Measurements from ENCODE around the gene SH3BP2. TPM values are rescaled to one million over a fixed set of nuclear protein-coding genes. Genes with fewer than 3 reads are reported as not detected.
"Not testable (repeated sequence)": the region's sequence is repeated elsewhere in the genome, so short reads cannot be mapped to it uniquely, and the experiment has no call there.

Gene SH3BP2
- total RNA-seq, 1 experiment from 2014 or later, result 15.6 TPM

DNA sequence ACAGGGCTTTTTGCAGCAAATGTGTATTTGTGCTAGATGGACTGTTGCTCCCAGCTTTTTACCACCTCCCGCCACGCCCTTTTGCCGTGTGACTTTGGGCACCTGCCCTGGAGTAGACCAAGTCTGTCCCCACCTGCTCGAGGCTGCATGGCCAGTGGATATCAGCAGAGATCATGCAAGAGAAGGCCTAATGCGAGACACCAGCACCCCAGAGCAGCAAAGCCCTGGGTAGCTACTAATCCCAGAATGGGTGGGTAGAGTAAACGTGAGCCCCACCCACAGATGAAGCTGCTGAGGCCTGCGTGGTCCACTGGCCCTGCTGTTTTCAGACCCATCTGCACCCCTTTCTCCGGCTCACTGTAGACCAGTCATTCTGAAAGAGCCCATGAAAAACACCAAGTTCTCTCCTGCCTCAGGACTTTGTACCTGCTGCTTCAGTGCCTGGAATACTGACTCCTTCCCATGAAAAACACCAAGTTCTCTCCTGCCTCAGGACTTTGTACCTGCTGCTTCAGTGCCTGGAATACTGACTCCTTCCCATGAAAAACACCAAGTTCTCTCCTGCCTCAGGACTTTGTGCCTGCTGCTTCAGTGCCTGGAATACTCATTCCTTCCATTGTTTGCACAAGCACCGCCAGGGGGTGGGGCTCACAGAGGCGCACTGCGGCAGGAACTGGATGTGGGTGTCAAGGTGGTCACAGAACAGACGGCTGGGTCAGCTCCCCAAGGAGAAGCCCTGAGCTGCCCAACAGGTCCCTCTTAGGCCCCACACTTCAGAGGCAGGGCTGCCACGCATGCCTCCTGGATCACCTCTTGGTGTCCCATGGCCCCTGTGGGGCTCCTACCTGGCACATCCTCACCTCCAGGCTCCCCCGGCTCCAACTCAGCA, 31.6 kb upstream of the SH3BP2 start:
- in situ Hi-C loops (cut with HindIII; ENCODE audit: low pct_unique_long_range_greater_than_20kb, low sequenced_read_pairs), result no loop called here
- no peak for DNase-seq (ENCODE audit: low read depth, low spot score)

DNA sequence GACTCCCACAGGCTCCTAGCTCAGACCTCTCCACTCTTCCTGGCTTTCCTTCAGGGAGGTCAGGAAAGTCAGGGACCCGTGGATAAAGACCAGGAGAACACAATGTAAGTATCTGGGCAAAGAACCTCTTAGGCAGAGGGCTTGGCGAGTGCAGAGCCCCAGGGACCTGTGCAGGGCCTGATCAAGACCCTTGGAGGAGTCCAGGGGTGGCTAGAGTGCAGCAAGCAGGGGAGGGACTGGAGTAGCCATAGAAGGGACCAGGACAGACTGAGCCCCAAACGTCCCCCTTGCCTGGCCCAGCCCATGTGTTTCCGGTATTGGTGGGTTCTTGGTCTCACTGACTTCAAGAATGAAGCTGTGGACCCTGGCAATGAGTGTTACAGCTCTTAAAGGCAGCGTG, 30.8 kb upstream of the SH3BP2 start:
- in situ Hi-C loops (cut with HindIII; ENCODE audit: low pct_unique_long_range_greater_than_20kb, low sequenced_read_pairs), result no loop called here
- no peak for DNase-seq (ENCODE audit: low read depth, low spot score)

DNA sequence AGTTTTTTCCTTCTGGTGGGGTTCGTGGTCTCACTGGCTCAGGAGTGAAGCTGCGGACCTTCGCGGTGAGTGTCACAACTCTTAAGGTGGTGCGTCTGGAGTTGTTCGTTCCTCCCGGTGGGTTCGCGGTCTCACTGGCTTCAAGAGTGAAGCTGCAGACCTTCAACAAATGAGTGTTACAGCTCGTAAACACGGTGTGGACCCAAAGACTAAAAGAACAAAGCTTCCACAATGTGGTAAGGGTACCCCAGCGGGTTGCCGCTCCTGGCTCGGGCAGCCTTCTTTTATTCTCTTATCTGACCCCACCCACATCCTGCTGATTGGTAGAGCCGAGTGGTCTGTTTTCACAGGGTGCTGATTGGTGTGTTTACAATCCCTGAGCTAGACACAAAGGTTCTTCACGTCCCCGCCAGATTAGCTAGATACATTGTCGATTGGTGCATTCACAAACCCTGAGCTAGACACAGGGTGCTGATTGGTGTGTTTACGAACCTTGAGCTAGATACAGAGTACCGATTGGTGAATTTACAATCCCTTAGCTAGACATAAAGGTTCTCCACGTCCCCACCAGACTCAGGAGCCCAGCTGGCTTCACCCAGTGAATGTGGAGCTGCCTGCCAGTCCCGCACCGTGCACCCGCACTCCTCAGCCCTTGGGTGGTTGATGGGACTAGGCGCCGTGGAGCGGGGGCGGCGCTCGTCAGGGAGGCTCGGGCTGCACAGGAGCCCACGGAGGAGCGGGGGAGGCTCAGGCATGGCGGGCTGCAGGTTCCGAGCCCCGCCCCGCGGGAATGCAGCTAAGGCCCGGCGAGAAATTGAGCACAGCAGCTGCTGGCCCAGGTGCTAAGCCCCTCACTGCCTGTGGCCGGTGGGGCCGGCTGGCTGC, 30.2 kb upstream of the SH3BP2 start:
- DNase-seq (ENCODE audit: low read depth, low spot score); in situ Hi-C loops (cut with HindIII; ENCODE audit: low pct_unique_long_range_greater_than_20kb, low sequenced_read_pairs): not testable (repeated sequence)

DNA sequence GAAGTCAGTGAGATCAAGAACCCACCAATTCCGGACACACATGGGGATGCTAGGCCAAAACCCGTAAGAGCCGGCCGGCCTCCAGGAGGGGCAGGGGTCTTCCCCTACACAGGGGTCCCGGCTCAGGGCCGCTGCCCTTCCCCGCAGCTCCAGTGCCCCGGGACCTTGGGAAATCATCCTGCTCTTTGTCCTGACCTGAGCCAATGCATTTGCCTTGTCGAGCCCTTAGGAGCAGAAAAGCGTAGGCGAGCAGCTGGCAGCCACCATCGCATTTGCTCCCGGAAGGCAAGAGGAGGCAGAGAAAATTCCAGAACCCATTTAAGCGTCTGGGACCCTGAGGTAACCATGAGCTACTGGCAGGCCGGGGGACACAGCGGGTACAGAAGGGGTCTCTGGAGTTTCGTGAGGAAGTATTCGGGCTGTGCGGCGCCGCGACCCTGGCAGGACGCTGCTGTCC, 29.3 kb upstream of the SH3BP2 start:
- in situ Hi-C loops (cut with HindIII; ENCODE audit: low pct_unique_long_range_greater_than_20kb, low sequenced_read_pairs), result no loop called here
- DNase-seq (ENCODE audit: low read depth, low spot score), result no peak

DNA sequence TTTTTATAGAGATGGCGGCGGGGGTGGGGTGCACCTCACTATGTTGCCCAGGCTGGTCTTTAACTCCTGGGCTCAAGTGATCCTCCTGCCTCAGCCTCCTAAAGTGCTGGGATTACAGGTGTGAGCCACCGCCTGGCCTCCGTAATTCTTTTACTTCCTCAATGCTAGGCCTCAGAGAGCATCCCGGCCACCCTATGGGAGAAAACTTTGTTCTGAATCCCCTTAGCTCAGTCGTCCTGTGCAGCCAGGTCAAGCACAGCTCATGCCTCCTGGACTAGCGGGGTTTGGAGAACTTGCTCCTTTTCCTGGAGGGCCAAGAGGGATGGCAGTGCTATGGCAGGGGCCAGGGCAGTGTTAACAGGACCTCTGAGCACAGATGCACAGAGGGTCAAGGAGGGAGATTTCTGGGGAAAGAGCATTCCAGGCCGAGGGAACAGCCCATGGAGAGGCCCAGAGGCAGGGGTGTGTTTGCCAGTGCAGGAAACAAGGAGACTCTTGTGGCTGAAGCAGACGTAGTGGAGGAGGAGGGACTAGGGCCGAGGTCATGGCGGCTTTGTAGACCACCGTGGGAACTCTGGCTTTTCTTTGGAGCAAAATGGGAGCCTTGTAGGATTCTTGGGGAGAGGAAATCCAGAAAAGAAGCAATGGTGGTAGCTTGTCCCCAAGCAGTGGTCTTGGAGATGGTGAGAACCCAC, 26.9 kb upstream of the SH3BP2 start:
- in situ Hi-C loops (cut with HindIII; ENCODE audit: low pct_unique_long_range_greater_than_20kb, low sequenced_read_pairs), result no loop called here

DNA sequence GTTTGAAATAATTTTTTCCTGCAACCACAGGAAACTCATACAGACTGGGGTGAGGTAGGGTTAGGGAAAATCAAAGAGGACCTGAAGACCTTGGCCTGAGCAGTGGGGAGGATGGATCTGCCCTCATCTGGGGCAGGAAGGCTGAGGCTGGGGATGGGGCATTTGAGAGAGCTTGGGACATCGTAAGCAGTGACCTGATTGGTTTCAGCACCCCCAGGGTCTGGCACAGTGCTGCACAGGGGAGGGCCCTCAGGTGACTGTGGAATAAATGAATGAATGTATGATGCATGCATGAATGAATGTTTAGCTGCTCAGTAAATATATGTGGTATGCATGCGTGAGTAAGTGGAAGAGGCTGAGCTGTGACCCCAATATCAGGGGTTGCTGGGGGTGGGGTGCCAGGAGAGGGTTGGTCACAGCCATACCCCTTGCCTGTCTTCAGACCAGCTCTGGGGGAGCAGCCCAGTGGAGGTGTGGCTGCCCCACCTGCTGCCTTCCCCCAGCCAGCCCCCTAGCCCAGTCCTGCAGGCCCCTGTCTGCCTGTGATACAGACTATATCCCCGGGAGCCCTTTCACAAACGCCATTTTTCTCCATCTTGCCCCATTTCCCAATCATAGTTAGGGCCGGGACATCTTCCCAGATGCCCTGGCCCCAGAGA, 25.7 kb upstream of the SH3BP2 start:
- DNase-seq (ENCODE audit: low read depth, low spot score), result no peak
- in situ Hi-C loops (cut with HindIII; ENCODE audit: low pct_unique_long_range_greater_than_20kb, low sequenced_read_pairs), result no loop called here

More for the DNA sequence above, 26.9 kb upstream of the SH3BP2 start:
- DNase-seq (ENCODE audit: low read depth, low spot score), result no peak

DNA sequence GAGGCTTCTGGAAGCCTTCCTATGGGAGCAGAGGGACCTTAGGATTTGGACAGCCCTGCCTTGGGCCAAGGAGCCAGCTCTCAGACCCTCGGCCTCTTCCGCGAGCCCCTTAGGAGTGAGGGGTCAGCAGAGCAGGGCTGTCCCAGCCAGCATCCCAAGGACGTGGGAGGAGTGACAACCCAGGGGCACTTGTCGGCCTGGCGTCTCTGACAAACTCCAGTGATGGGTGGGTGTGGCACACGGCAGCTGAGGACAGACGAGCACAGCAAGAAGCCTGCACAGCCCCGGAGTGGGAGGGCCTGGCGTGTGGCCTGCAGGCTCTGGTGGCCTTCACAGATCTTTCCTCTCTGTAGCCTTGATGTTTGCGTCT, 25.2 kb upstream of the SH3BP2 start:
- in situ Hi-C loops (cut with HindIII; ENCODE audit: low pct_unique_long_range_greater_than_20kb, low sequenced_read_pairs), result no loop called here
- no peak for DNase-seq (ENCODE audit: low read depth, low spot score)

DNA sequence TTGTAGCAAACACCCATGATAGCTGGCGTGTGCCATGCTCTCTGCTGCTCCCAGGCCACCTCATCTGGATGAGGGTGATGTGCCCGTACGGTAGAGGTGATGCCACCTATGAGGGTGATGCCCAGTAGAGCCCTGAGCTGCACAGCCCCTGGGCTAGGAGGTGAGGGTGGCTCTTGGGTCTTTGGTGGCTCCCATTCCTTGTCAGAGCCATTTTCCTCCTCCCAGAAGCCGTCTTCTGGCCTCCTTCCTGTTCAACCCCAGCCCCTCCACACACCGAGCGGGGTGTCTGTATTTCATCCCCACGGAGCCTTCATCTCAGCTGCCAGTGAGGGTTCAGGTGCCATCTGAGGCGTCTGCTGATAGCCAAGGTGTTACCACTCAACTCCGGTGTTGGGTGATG, 24.8 kb upstream of the SH3BP2 start:
- in situ Hi-C loops (cut with HindIII; ENCODE audit: low pct_unique_long_range_greater_than_20kb, low sequenced_read_pairs), result no loop called here

DNA sequence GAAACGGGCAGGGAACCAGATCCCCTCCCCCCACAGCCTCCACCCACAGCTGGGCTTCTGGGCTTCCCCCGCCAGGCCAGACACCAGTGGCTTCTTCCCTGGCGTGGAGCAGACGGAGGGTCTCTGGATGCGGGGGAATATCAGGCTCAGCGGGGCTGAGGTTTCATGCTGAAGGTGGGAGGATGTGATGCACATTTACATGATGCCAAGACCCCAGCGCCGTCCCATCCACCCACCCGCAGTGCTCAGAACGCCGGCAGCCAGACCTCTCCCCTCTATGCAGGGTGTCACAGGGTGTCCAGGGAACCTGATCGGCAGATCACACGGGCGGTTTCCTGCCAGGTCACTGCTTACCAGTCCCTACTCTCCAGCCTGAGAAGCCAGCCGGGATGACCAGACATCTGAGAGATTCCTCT, 24.0 kb upstream of the SH3BP2 start:
- no peak for DNase-seq (ENCODE audit: low read depth, low spot score)
- in situ Hi-C loops (cut with HindIII; ENCODE audit: low pct_unique_long_range_greater_than_20kb, low sequenced_read_pairs), result no loop called here

More for the DNA sequence above, 24.8 kb upstream of the SH3BP2 start:
- DNase-seq (ENCODE audit: low read depth, low spot score), result no peak

DNA sequence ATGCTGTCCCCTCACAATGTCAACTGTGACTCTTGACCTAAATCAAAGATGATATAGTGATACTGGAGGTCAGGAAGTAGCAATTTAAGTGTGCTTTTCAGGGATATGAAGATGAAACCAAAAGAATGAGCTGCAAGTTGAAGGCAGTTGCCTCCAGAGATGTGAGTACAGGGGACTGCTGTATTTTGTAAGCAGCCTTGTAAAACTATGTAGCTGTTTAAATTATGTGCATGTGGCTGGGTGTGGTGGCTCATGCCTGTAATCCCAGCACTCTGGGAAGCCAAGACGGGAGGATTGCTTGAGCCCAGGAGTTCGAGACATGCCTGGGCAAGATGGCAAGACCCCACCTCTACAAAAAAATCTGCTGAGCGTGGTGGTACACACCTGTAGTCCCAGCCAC, 21.6 kb upstream of the SH3BP2 start:
- in situ Hi-C loops (cut with HindIII; ENCODE audit: low pct_unique_long_range_greater_than_20kb, low sequenced_read_pairs), result no loop called here

DNA sequence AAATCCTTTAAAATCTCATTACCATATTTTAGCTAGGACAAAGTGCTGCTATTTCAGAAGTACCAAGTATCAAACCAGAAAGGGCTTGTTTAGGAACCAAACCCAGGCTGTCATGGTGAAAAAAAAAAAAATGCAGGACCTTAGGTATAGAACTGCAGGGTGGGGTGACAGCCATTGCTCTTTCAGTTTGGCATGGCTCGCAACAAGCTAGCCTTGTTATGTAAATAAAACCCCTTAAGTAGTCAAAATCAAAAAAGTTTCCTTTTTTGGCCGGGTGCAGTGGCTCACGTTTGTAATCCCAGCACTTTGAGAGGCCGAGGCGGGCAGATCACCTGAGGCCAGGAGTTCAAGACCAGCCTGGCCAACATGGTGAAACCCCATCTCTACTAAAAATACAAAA, 12.2 kb upstream of the SH3BP2 start:
- DNase-seq (ENCODE audit: low read depth, low spot score); in situ Hi-C loops (cut with HindIII; ENCODE audit: low pct_unique_long_range_greater_than_20kb, low sequenced_read_pairs): not testable (repeated sequence)

More for the DNA sequence above, 21.6 kb upstream of the SH3BP2 start:
- DNase-seq (ENCODE audit: low read depth, low spot score), result no peak

DNA sequence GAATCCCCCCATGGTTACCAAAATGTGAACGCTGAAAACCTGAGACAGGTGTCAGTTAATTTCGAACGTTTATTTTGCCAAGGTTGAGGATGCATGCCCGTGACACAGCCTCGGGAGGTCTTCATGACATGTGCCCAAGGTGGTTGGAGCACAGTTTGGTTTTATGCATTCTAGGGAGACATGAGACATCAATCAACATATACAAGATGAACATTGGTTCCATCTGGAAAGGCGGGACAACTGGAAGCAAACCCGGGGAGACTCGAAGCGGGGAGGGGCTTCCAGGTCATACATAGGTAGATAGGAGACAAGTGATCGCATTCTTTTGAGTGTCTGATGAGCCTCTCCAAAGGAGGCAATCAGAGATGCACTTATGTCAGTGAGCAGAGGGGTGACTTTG, 11.0 kb upstream of the SH3BP2 start:
- DNase-seq (ENCODE audit: low read depth, low spot score), result no peak
- in situ Hi-C loops (cut with HindIII; ENCODE audit: low pct_unique_long_range_greater_than_20kb, low sequenced_read_pairs), result no loop called here

DNA sequence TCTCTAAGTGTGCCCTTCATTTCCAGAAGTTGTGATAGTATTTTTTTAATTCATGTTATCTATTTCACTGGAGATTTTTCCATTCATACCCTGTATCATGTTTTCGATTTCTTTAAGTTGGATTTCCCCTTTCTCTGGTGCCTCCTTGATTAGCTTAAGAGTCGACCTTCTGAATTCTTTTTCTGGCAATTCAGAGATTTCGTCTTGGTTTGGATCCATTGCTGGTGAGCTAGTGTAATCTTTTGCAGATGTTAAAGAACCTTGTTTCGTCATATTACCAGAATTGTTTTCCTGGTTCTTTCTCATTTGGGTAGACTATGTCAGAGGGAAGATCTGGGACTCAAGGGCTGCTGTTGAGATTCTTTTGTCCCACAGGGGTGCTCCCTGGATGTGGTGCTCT, 9.1 kb upstream of the SH3BP2 start:
- in situ Hi-C loops (cut with HindIII; ENCODE audit: low pct_unique_long_range_greater_than_20kb, low sequenced_read_pairs), result no loop called here
- DNase-seq (ENCODE audit: low read depth, low spot score), result no peak

DNA sequence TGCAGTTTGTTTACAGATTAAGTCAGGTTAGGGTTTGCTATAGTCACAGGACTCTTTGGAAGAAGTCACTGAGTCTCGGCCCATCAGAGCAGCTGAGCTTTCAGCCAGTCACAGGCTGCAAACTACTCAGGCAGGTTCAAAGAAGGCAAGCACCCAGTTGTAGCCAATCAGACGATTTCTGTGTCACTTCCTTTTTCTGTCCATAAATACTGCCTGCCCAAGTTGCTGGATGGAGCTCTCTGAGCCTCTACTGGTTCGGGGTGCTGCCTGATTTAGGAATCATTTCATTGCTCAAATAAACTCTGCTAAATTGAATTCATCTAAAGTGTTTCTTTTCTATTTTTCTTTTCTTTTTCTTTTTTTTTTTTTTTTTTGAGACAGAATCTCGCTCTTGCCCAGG, 7.3 kb upstream of the SH3BP2 start:
- in situ Hi-C loops (cut with HindIII; ENCODE audit: low pct_unique_long_range_greater_than_20kb, low sequenced_read_pairs), result no loop called here
- no peak for DNase-seq (ENCODE audit: low read depth, low spot score)

DNA sequence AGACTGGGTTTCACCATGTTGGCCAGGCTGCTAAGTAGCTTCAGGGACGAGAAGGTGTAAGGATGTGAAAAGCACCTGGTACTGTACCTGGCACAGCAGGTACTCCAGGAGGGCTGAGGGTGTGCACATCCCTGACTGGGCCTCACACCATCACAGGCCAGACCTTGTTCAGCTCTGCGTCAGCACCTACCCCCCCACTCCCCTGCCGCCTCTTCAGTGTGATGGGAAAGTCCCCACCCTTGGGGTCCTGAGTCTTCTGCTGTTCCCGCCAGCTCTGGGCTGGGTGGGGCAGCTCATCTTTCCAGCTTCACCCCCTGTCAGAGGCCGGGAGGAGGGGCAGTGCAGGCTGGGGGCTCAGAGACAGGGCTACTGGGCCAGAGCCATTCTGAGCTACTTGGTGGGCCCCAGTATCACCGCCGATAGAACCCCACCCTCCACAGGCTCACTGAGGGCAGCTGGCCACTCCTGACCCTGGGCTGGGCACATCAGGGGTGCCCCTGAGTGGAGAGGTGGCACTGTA, 6.7 kb upstream of the SH3BP2 start:
- DNase-seq (ENCODE audit: low read depth, low spot score), result no peak
- in situ Hi-C loops (cut with HindIII; ENCODE audit: low pct_unique_long_range_greater_than_20kb, low sequenced_read_pairs), result no loop called here

DNA sequence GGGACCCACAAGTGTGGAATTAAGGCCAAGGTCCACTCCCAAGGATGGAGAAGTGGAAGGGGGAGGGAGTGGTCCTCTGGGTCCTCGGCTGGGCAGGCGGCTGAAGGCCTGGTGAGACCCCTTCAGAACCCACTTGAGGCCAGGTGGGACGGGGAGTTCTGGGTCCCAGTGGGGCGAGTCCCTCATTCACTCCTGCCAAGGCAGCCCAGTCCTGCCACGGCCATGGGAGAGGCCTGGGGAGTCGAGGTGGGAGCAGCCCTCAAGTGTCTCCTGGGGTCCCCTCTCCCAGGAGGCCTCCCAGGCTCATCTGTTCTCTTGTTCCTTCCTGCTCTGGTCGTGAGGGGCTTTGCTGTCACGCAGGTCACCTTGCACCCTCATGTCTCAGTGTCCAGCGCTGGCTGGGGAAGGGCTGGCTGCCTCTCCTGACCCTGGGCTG, 6.1 kb upstream of the SH3BP2 start:
- in situ Hi-C loops (cut with HindIII; ENCODE audit: low pct_unique_long_range_greater_than_20kb, low sequenced_read_pairs), result no loop called here

More for the DNA sequence above, 6.1 kb upstream of the SH3BP2 start:
- DNase-seq (ENCODE audit: low read depth, low spot score), result no peak
